Ovary (tissue), 9 donors: ENCODE measurements around the gene ADAMTS8. TPM values are rescaled to one million over a fixed set of nuclear protein-coding genes. Genes with fewer than 3 reads are reported as not detected.
A peak's percentile ranks its signal among the peaks of the same experiment; 100 is the strongest.

Source experiments
- DNase-seq, 5 donors: peaks; one replicate each; pipeline ENCODE4 v3.0.0-alpha.2; 2019 to 2020
- H3K27ac ChIP-seq, 2 donors: fragments of 200-600 bp; one replicate each; pipeline versions ENCODE4 v1.5.1 to v1.8.0; 2019 to 2022
- H3K27me3 ChIP-seq: fragments of 200-600 bp; one replicate; pipeline ENCODE4 v1.8.0; 2022
- H3K36me3 ChIP-seq: fragments of 200-600 bp; sonication (generic); one replicate; pipeline ENCODE4 v1.5.1; 2019
- H3K4me1 ChIP-seq: one replicate; pipeline ENCODE4 v1.8.1; 2013; ENCODE audit warnings: mild to moderate bottlenecking, moderate library complexity; ENCODE audit not compliant: insufficient read depth
- H3K4me3 ChIP-seq: fragments of 200-600 bp; sonication (generic); one replicate; pipeline ENCODE4 v1.5.1; 2017
- H3K9me3 ChIP-seq, 2 donors: fragments of 200-600 bp in 1 of 2; sonication (generic) in 1 of 2; one replicate each; pipeline versions ENCODE4 v1.5.1 to v1.8.1; 2013 to 2019; ENCODE audit warnings: mild to moderate bottlenecking in 1 of 2, moderate library complexity in 1 of 2
- CTCF ChIP-seq, 3 donors: fragments of 450-650 bp in 2 of 3; fragments of 200-600 bp in 1 of 3; IDR thresholded peaks; one replicate each; pipeline versions ENCODE4 v1.5.1 to v1.8.0; 2016 to 2022; ENCODE audit warnings: antibody characterized with exemption in 3 of 3, mild to moderate bottlenecking in 1 of 3
- EP300 ChIP-seq: sonication (generic); formaldehyde crosslinking; IDR thresholded peaks from one replicate; pipeline ENCODE4 v1.6.1; 2017; ENCODE audit warnings: antibody characterized with exemption
- POLR2A ChIP-seq: fragments of 450-650 bp; IDR thresholded peaks from one replicate; pipeline ENCODE4 v1.6.1; 2017; ENCODE audit warnings: antibody characterized with exemption, mild to moderate bottlenecking, moderate library complexity
- WGBS, 3 donors: extraction: QIAGEN DNeasy Blood & Tissue Kit in 1 of 3; methylation state at CpG; one replicate each; pipeline versions ENCODE4 v1.1.5 to v1.1.7; 2013 to 2017; 5-methylcytosine and 5-hydroxymethylcytosine counted together
- intact Hi-C, 4 donors: fragments of 100-400 bp; cut with DNase I; formaldehyde crosslinking; loops; one replicate each; pipeline versions ENCODE4 v1.11.0 to v1.15.1; 2022 to 2023
- polyA plus RNA-seq, 2 donors: library from polyadenylated mRNA; stranded (reverse); fragments of 200-250 nt in 1 of 2; fragments of 350-450 nt in 1 of 2; fragmentation: Illumina TruSeq in 1 of 2; extraction: RNeasy Lipid Tissue Mini Kit (QIAGEN cat#74804) in 1 of 2; gene quantifications; one replicate each; pipeline ENCODE4 v1.2.3, GENCODE V29; 2013 to 2014
- total RNA-seq, 7 donors: library from RNA; depleted of rRNA in 2 of 7; stranded (reverse); fragments of >200 nt in 2 of 7; fragmentation: NEBNext Ultra II Directional in 3 of 7; extraction: Animal tissue kit (Norgen Biotek cat#: 25700) in 3 of 7; gene quantifications; one replicate each; pipeline versions ENCODE4 v1.1.0 to v1.2.4, GENCODE V29; 2016 to 2023
- donor health status: DM: no; HTN: no; CAD: no; lungs with moderate emphysema.
- donor health status: DM: no; HTN: no; CAD: no.
- donor health status: Bipolar disorder and iron deficiency.
- donor health status: DM: yes; HTN: yes; CAD: no.
- donor health status: DM: no; HTN: no; CAD: no.
- donor health status: DM: yes; HTN: yes; CAD: no.

The ADAMTS8 gene
- total and polyA plus RNA-seq, 9 donors = 0.24 to 2.1 (median 1.1) TPM

- H3K4me1 ChIP-seq = peaks cover 31% of the 10 kb centered on the region
- TF ChIP-seq POLR2A (no peak), CTCF (IDR thresholded peaks at IDR 0.05) (no peak), EP300 (no peak)
- DNase-seq = peak in 1 of 5 donors; percentile 18
These were observed 48.0 kb upstream of the ADAMTS8 start for GRCh38 chr11:130476200-130476921.

DNA sequence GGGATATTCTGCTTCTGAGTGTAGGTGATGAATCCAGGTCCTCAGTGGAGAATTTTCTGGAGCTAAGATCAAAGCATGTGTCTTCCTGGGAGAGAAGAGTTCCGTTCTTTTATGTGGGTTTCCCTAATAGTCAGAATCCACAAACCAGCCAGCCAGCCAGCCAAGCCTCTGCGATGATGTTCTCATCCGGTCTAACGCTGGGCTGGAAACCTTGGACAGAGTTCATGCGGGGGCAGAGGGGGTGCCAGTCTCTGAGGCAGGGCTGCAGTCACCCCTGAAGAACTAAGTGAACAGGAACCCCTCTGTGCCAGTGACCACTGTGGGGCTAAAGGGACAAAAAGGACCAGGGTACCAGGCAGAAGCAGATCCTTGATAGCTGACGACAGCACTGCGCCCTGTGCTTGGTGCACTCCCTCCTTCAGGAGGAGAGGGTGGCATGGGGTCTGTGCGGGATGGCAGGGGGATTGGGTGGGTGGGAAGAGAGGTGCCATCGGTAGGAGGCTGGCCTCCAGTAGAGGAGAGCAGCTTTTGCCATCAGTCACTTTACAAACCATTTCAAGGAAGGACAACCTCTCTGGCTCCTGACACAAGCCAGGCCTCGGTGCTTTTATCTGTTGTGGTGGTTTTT, 47.1 kb upstream of the ADAMTS8 start:
- Histone ChIP-seq H3K9me3 (no peaks in the 10 kb centered on the region), H3K4me3 (no peak overlapping the region), H3K27ac (no peak overlapping the region), H3K4me1 (peaks cover 31% of the 10 kb centered on the region), H3K27me3 (no peaks in the 10 kb centered on the region), H3K36me3 (no peaks in the 10 kb centered on the region)
- 75 to 89% (median 88%) methylated on average over 10 of the region's 10 CpGs for WGBS, 3 donors
- TF ChIP-seq CTCF (IDR thresholded peaks at IDR 0.05) = no peak
- no peak for TF ChIP-seq EP300
- TF ChIP-seq POLR2A = no peak
- intact Hi-C loops = no loop called here
- no peak for DNase-seq

More at GRCh38 chr11:130476200-130476921, 48.0 kb upstream of the ADAMTS8 start:
- intact Hi-C loops = no loop called here
- 88 to 93% (median 90%) methylated on average over 12 of the region's 12 CpGs for WGBS, 3 donors
- no peak overlapping the region for H3K4me3 ChIP-seq
- peak overlapping the region in 1 of 2 donors; percentile 68 for H3K27ac ChIP-seq
- no peaks in the 10 kb centered on the region for H3K36me3 ChIP-seq
- H3K27me3 ChIP-seq = no peaks in the 10 kb centered on the region
- no peaks in the 10 kb centered on the region for H3K9me3 ChIP-seq

DNA sequence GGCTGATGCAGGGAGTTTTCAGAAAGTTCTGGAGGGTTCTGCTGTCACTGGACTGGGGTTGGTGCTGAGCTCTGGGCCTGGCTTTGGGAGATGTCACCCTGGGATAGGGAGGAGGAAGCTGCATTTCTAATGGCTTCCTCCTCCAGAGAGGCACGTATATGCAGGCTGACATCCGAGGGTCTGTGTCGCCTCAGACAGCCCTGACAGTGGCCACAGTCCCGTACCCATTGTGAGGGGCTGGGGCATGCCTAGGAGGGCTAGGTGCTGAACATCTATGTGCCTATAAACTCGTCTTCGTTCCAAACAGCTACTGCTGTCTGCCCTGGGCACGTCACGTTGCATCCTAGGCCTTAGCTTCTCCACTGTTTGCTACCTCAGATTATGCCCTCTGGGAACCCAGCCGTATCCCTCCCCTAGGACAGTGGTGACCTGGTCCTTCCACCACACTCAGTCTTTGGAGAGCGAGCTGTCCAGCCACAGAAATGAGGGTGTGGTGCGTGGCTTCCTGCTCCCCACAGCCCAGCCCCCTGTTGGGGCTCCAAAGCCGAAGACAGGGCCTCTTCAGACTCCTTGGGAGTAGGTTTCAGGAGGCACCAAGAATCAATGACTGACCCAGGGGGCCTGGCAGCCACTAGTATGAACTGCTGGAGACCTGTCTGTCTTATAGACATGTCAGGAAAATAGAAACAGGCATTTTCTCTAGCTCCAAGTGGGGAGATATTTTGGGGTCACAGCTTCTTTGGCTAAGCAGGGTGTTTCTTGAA, 46.4 kb upstream of the ADAMTS8 start:
- no peaks in the 10 kb centered on the region for H3K36me3 ChIP-seq
- intact Hi-C loops = no loop called here
- WGBS, 3 donors = 92 to 97% (median 95%) methylated on average over 12 of the region's 12 CpGs
- H3K4me1 ChIP-seq = peaks cover 31% of the 10 kb centered on the region
- TF ChIP-seq CTCF (IDR thresholded peaks at IDR 0.05) (no peak), POLR2A (no peak), EP300 (no peak)
- H3K9me3 ChIP-seq = no peaks in the 10 kb centered on the region
- H3K4me3 ChIP-seq = no peak overlapping the region
- no peaks in the 10 kb centered on the region for H3K27me3 ChIP-seq
- H3K27ac ChIP-seq = no peak overlapping the region
- no peak for DNase-seq

GRCh38 chr11:130473795-130474377, 45.5 kb upstream of the ADAMTS8 start:
- TF ChIP-seq EP300 (no peak), CTCF (IDR thresholded peaks at IDR 0.05) (no peak), POLR2A (no peak)
- H3K9me3 ChIP-seq = no peaks in the 10 kb centered on the region
- H3K4me1 ChIP-seq = peaks cover 23% of the 10 kb centered on the region
- H3K36me3 ChIP-seq = no peaks in the 10 kb centered on the region
- H3K27ac ChIP-seq = no peak overlapping the region
- no peak overlapping the region for H3K4me3 ChIP-seq
- intact Hi-C loops = no loop called here
- peak in 1 of 5 donors; percentile 17 for DNase-seq
- no peaks in the 10 kb centered on the region for H3K27me3 ChIP-seq
- 92 to 97% (median 93%) methylated on average over 21 of the region's 21 CpGs for WGBS, 3 donors
